ENCODE data around the gene CTRB1.

The CTRB1 gene

GRCh38 chr16:75250089-75250808 is 31.5 kb downstream of the CTRB1 start:
- no peak for DNase-seq (ENCODE audit: low read depth, low spot score)
- no peak overlapping the region for H3K4me3 ChIP-seq (ENCODE audit: low read length)

- no peak for DNase-seq (ENCODE audit: low read depth, low spot score)
- no peak overlapping the region for H3K4me3 ChIP-seq (ENCODE audit: low read length)
Observed at GRCh38 chr16:75250809-75251279, 32.1 kb downstream of the CTRB1 start.

- DNase-seq (ENCODE audit: low read depth, low spot score): no peak
- H3K4me3 ChIP-seq (ENCODE audit: low read length): no peak within 1 kb of the TSS
Observed at GRCh38 chr16:75251280-75252048, 32.7 kb downstream of the CTRB1 start, which contains the start of gene BCAR1. Gene BCAR1, minus strand, starts transcription at chr16:75251624. Its CDS starts 142 bp downstream, at chr16:75251482.

GRCh38 chr16:75252049-75252864 is 33.5 kb downstream of the CTRB1 start:
- no peak overlapping the region for H3K4me3 ChIP-seq (ENCODE audit: low read length)
- no peak for DNase-seq (ENCODE audit: low read depth, low spot score)

GRCh38 chr16:75252946-75253911 is 34.4 kb downstream of the CTRB1 start:
- DNase-seq (ENCODE audit: low read depth, low spot score): no peak
- no peak overlapping the region for H3K4me3 ChIP-seq (ENCODE audit: low read length)

- H3K4me3 ChIP-seq (ENCODE audit: low read length): no peak overlapping the region
- DNase-seq (ENCODE audit: low read depth, low spot score): no peak
Observed at GRCh38 chr16:75254359-75254837, 35.6 kb downstream of the CTRB1 start.

- DNase-seq (ENCODE audit: low read depth, low spot score): no peak
Observed at GRCh38 chr16:75256059-75256571, 37.3 kb downstream of the CTRB1 start.

GRCh38 chr16:75256696-75257343 is 38.0 kb downstream of the CTRB1 start:
- no peak for DNase-seq (ENCODE audit: low read depth, low spot score)
- H3K4me3 ChIP-seq (ENCODE audit: low read length): no peak overlapping the region

More at GRCh38 chr16:75256059-75256571, 37.3 kb downstream of the CTRB1 start:
- no peak overlapping the region for H3K4me3 ChIP-seq (ENCODE audit: low read length)

GRCh38 chr16:75257886-75258806 is 39.4 kb downstream of the CTRB1 start:
- H3K4me3 ChIP-seq (ENCODE audit: low read length): no peak overlapping the region
- DNase-seq (ENCODE audit: low read depth, low spot score): no peak

GRCh38 chr16:75258807-75259141 is 40.0 kb downstream of the CTRB1 start:
- no peak for DNase-seq (ENCODE audit: low read depth, low spot score)
- H3K4me3 ChIP-seq (ENCODE audit: low read length): no peak overlapping the region

GRCh38 chr16:75260851-75261589 is 42.2 kb downstream of the CTRB1 start:
- DNase-seq (ENCODE audit: low read depth, low spot score): no peak
- no peak overlapping the region for H3K4me3 ChIP-seq (ENCODE audit: low read length)

GRCh38 chr16:75261590-75262078 is 42.8 kb downstream of the CTRB1 start:
- no peak for DNase-seq (ENCODE audit: low read depth, low spot score)
- no peak overlapping the region for H3K4me3 ChIP-seq (ENCODE audit: low read length)

- H3K4me3 ChIP-seq (ENCODE audit: low read length): no peak overlapping the region
- DNase-seq (ENCODE audit: low read depth, low spot score): no peak
Observed at GRCh38 chr16:75262104-75262799, 43.5 kb downstream of the CTRB1 start.

- no peak for DNase-seq (ENCODE audit: low read depth, low spot score)
- H3K4me3 ChIP-seq (ENCODE audit: low read length): no peak overlapping the region
Observed at GRCh38 chr16:75262800-75263127, 44.0 kb downstream of the CTRB1 start.

- DNase-seq (ENCODE audit: low read depth, low spot score): no peak
- H3K4me3 ChIP-seq (ENCODE audit: low read length): no peak overlapping the region
Observed at GRCh38 chr16:75263291-75263962, 44.6 kb downstream of the CTRB1 start.
